H1 (cell line): Measurements from ENCODE around the gene IKZF1. TPM values are rescaled to one million over a fixed set of nuclear protein-coding genes. Genes with fewer than 3 reads are reported as not detected.

Experiments
- ATF3 ChIP-seq: IDR thresholded peaks from 2 replicates; pipeline ENCODE4 v1.6.1; 2011; ENCODE audit warnings: low read depth, mild to moderate bottlenecking, low read length; ENCODE audit not compliant: insufficient read depth
- BACH1 ChIP-seq: IDR thresholded peaks from 2 replicates; pipeline ENCODE4 v1.6.1; 2012; ENCODE audit warnings: low read length, improper control_type of control experiment
- polyA plus RNA-seq, 7 experiments: library from polyadenylated mRNA; depleted of rRNA in 3 of 7; stranded (reverse) in 5 of 7; unstranded in 2 of 7; fragments of >200 nt in 5 of 7; fragments of 200-250 nt in 2 of 7; gene quantifications; 1 replicate in 5 of 7; 2 replicates in 1 of 7; 4 replicates in 1 of 7; pipeline versions ENCODE4 v1.2.1 to v1.2.3, GENCODE V29; 2011 to 2013; ENCODE audit warnings: missing spikeins in 2 of 7, mixed read lengths in 2 of 7
- total RNA-seq: library from RNA; stranded (reverse); fragmentation: NEBNext Ultra II Directional; extraction: Animal tissue kit (Norgen Biotek cat#: 25700); gene quantifications from 2 replicates; pipeline ENCODE4 v1.2.1, GENCODE V29; 2021

IKZF1 gene
- total and polyA plus RNA-seq, 2 of the 8 experiments (the other 6 are each of a cell fraction or from before 2014, with no cell fraction given), result 0.74 to 1.5 TPM

GRCh38 chr7:50261593-50261992 lies 42.9 kb upstream of the IKZF1 start (continued):
- TF ChIP-seq ATF3 (no peak), BACH1 (no peak)
